GM23338 (cell line): ENCODE results near the gene TPM3. TPM values are rescaled to one million over a fixed set of nuclear protein-coding genes. Genes with fewer than 3 reads are reported as not detected.

Experiments
- ATAC-seq: fragments of 200-7000 bp; cut with Tn5 transposase; 3 replicates; pipeline ENCODE4 v1.9.1; 2020
- DNase-seq: peaks from one replicate; pipeline ENCODE4 v3.0.0-alpha.2; 2015; ENCODE audit warnings: low spot score
- H2AFZ ChIP-seq: fragments of 200-600 bp; sonication (generic); 2 replicates; pipeline ENCODE4 v1.8.0; 2016; ENCODE audit warnings: antibody characterized with exemption, mild to moderate bottlenecking, moderate library complexity
- H3F3A ChIP-seq: fragments of 200-600 bp; sonication (generic); replicated peaks from 2 replicates; pipeline ENCODE4 v1.8.0; 2017; ENCODE audit warnings: antibody characterized with exemption, mixed run types, low read depth
- H3K27ac ChIP-seq: fragments of 200-600 bp; sonication (generic); 2 replicates; pipeline ENCODE4 v1.6.1; 2016; ENCODE audit warnings: low read depth
- H3K27me3 ChIP-seq: fragments of 200-600 bp; sonication (generic); 2 replicates; pipeline ENCODE4 v1.8.0; 2016; ENCODE audit warnings: mild to moderate bottlenecking, mixed run types, moderate library complexity; ENCODE audit not compliant: insufficient read depth
- H3K36me3 ChIP-seq: fragments of 200-600 bp; sonication (generic); 2 replicates; pipeline ENCODE4 v1.8.0; 2016; ENCODE audit warnings: mild to moderate bottlenecking; ENCODE audit not compliant: insufficient read depth
- H3K4me1 ChIP-seq: fragments of 200-600 bp; sonication (generic); 2 replicates; pipeline ENCODE4 v1.8.0; 2016; ENCODE audit warnings: mild to moderate bottlenecking, moderate library complexity; ENCODE audit not compliant: insufficient read depth
- H3K4me2 ChIP-seq: fragments of 200-600 bp; sonication (generic); 2 replicates; pipeline ENCODE4 v1.7.1; 2017; ENCODE audit warnings: mixed run types
- H3K4me3 ChIP-seq: fragments of 200-600 bp; sonication (generic); 2 replicates; pipeline ENCODE4 v1.6.1; 2016; ENCODE audit warnings: mixed run types
- H3K79me2 ChIP-seq: fragments of 200-600 bp; sonication (generic); replicated peaks from 2 replicates; pipeline ENCODE4 v1.8.0; 2017; ENCODE audit warnings: mild to moderate bottlenecking; ENCODE audit not compliant: insufficient read depth
- H3K9me2 ChIP-seq: fragments of 200-600 bp; sonication (generic); 2 replicates; pipeline ENCODE4 v1.8.0; 2017; ENCODE audit not compliant: insufficient read depth
- H4K20me1 ChIP-seq: fragments of 200-600 bp; sonication (generic); replicated peaks from 2 replicates; pipeline ENCODE4 v1.8.0; 2017; ENCODE audit warnings: mild to moderate bottlenecking; ENCODE audit not compliant: insufficient read depth
- H3K27ac Mint-ChIP-seq: 2 replicates; pipeline ENCODE4 v1.8.0; 2020; ENCODE audit warnings: inconsistent platforms, mild to moderate bottlenecking, moderate library complexity, mixed read lengths
- H3K27me3 Mint-ChIP-seq: 3 replicates; pipeline ENCODE4 v1.8.0; 2022; ENCODE audit warnings: low read depth, mild to moderate bottlenecking, moderate library complexity, mixed read lengths, inconsistent platforms; ENCODE audit not compliant: insufficient read depth, poor library complexity
- H3K36me3 Mint-ChIP-seq: 3 replicates; pipeline ENCODE4 v1.8.0; 2021; ENCODE audit warnings: low read depth, mild to moderate bottlenecking, inconsistent platforms, moderate library complexity, mixed read lengths
- H3K4me1 Mint-ChIP-seq: 3 replicates; pipeline ENCODE4 v1.8.0; 2020; ENCODE audit warnings: mild to moderate bottlenecking, inconsistent platforms, mixed read lengths
- H3K4me3 Mint-ChIP-seq: 3 replicates; pipeline ENCODE4 v1.8.0; 2021; ENCODE audit warnings: moderate library complexity, mild to moderate bottlenecking, inconsistent platforms, mixed read lengths
- H3K9me3 Mint-ChIP-seq: 3 replicates; pipeline ENCODE4 v1.8.0; 2020; ENCODE audit warnings: moderate library complexity, mild to moderate bottlenecking, inconsistent platforms, mixed read lengths
- CREB1 ChIP-seq: fragments of 250-450 bp; sonication (Bioruptor Pico); IDR thresholded peaks from 2 replicates; pipeline ENCODE4 v1.5.0; 2020; ENCODE audit warnings: low read depth, mild to moderate bottlenecking, moderate library complexity
- CTCF ChIP-seq, 2 experiments: fragments of 200-600 bp in 1 of 2; sonication (generic) in 1 of 2; conservative IDR thresholded peaks; 2 replicates each; pipeline versions ENCODE4 v1.5.1 to v1.6.1; 2016 to 2017; ENCODE audit warnings: antibody characterized with exemption in 2 of 2, low read depth in 2 of 2, mild to moderate bottlenecking in 2 of 2, moderate library complexity in 1 of 2
- ETS1 ChIP-seq: IDR thresholded peaks from 2 replicates; pipeline ENCODE4 v1.6.1; 2016; ENCODE audit warnings: antibody characterized with exemption
- EZH2 ChIP-seq: fragments of 200-600 bp; sonication (generic); IDR thresholded peaks from one replicate; pipeline ENCODE4 v1.8.0; 2017; ENCODE audit warnings: antibody characterized with exemption, mild to moderate bottlenecking, low read depth; ENCODE audit not compliant: unreplicated experiment
- EZH2phosphoT487 ChIP-seq: fragments of 200-600 bp; sonication (generic); IDR thresholded peaks from one replicate; pipeline ENCODE4 v1.8.1; 2018; ENCODE audit warnings: antibody characterized with exemption; ENCODE audit not compliant: unreplicated experiment
- JUNB ChIP-seq: IDR thresholded peaks from one replicate; pipeline ENCODE4 v1.6.1; 2016; ENCODE audit warnings: antibody characterized with exemption; ENCODE audit not compliant: unreplicated experiment
- NANOG ChIP-seq: IDR thresholded peaks from 2 replicates; pipeline ENCODE4 v1.6.1; 2016; ENCODE audit warnings: antibody characterized with exemption, borderline replicate concordance
- POLR2AphosphoS5 ChIP-seq: IDR thresholded peaks from 2 replicates; pipeline ENCODE4 v1.6.1; 2016; ENCODE audit warnings: antibody characterized with exemption, low read depth
- REST ChIP-seq: IDR thresholded peaks from one replicate; pipeline ENCODE4 v1.6.1; 2018; ENCODE audit warnings: antibody characterized with exemption; ENCODE audit not compliant: unreplicated experiment
- STAT1 ChIP-seq: IDR thresholded peaks from one replicate; pipeline ENCODE4 v1.6.1; 2016; ENCODE audit warnings: antibody characterized with exemption; ENCODE audit not compliant: unreplicated experiment
- ZNF114 ChIP-seq: fragments of 250-450 bp; sonication (Bioruptor Pico); IDR thresholded peaks from 2 replicates; pipeline ENCODE4 v1.5.0; 2020; ENCODE audit warnings: mild to moderate bottlenecking, moderate library complexity
- ZNF331 ChIP-seq: fragments of 250-450 bp; sonication (Bioruptor Pico); IDR thresholded peaks from 2 replicates; pipeline ENCODE4 v1.5.0; 2020; ENCODE audit warnings: low read depth, mild to moderate bottlenecking, moderate library complexity
- ZNF462 ChIP-seq: fragments of 250-450 bp; sonication (Bioruptor Pico); IDR thresholded peaks from 2 replicates; pipeline ENCODE4 v1.5.0; 2020; ENCODE audit warnings: mild to moderate bottlenecking, moderate library complexity
- polyA plus RNA-seq: library from polyadenylated mRNA; unstranded; fragments of >200 nt; fragmentation: Nextera tagmentation; extraction: Ambion mirVana; gene quantifications from 2 replicates; pipeline ENCODE4 v1.2.1, GENCODE V29; 2016
- total RNA-seq: library from RNA; depleted of rRNA; stranded (reverse); fragments of >200 nt; shearing (Covaris generic); gene quantifications from 2 replicates; pipeline ENCODE4 v1.2.3, GENCODE V29; 2014

The TPM3 gene
- total and polyA plus RNA-seq, 2 experiments from 2014 or later, result 544 to 747 TPM

- Histone ChIP-seq H3K4me1 (peaks cover 22% of the 10 kb centered on the region), H3K27me3 (no peaks in the 10 kb centered on the region), H3K9me2 (no peaks in the 10 kb centered on the region), H3K4me2 (no peak overlapping the region), H3K79me2 (no peaks in the 10 kb centered on the region), H3K36me3 (no peaks in the 10 kb centered on the region), H3K4me3 (no peak overlapping the region), H3F3A (0 out of 2 replicates have a peak, but pooled peaks cover 12% of the 10 kb centered on the region), H2AFZ (no peak overlapping the region), H3K27ac (no peak overlapping the region), H4K20me1 (no peaks in the 10 kb centered on the region)
- H3K27ac Mint-ChIP-seq, result no peak overlapping the region
- DNase-seq (no peak), ATAC-seq (no peak)
- H3K9me3 Mint-ChIP-seq, result no peaks in the 10 kb centered on the region; the same call in 2 of the 3 replicates
- H3K4me3 Mint-ChIP-seq, result no peak overlapping the region
- H3K36me3 Mint-ChIP-seq, result no peaks in the 10 kb centered on the region
- TF ChIP-seq REST (no peak), JUNB (no peak), CREB1 (no peak), ZNF114 (CRISPR knock-in tag) (no peak), NANOG (no peak), STAT1 (no peak), ZNF331 (CRISPR knock-in tag) (no peak), EZH2phosphoT487 (no peak), ETS1 (no peak), CTCF (conservative IDR thresholded peaks at IDR 0.05; ENCODE audit: low read depth in 2 of 2) (no peak), POLR2AphosphoS5 (no peak), EZH2 (no peak), ZNF462 (CRISPR knock-in tag) (no peak)
- H3K4me1 Mint-ChIP-seq, result peaks cover 33% of the 10 kb centered on the region
- H3K27me3 Mint-ChIP-seq, result peaks cover 13% of the 10 kb centered on the region
Measured at GRCh38 chr1:154190550-154190949, 1.4 kb downstream of the TPM3 start.
